GM18507 (cell line): ENCODE measurements around the gene SMOC1.

ENCODE experiments used
- DNase-seq: peaks from one replicate; pipeline ENCODE4 v3.0.0; 2011; ENCODE audit warnings: low read depth; ENCODE audit not compliant: insufficient read length; ENCODE audit errors: extremely low spot score
- FAIRE-seq: peaks from 2 replicates; lab custom pipeline; 2011; peaks lifted over from hg19 to GRCh38; lab: Jason Lieb, UNC

Gene SMOC1

DNA sequence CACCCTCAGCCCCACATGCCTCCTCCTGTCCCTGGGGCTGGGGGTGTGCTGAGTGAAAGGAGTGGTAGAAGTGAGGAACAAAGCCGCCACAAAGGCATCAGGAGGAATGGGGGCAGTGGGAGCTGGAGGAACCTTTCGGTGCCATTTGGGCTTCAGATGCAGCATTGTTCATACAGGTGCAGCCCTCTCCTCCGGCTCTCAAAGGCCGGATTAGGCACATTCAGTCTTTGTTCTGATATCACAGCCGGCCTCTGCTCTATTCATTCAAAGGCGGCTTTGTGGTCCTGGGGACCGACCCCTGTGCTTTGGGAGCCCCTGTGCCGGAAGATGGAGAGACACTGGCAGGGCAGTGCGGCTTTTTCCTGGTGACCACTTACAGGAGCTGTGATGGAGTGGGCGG, 53.2 kb downstream of the SMOC1 start:
- FAIRE-seq (no peak), DNase-seq (no peak)

DNA sequence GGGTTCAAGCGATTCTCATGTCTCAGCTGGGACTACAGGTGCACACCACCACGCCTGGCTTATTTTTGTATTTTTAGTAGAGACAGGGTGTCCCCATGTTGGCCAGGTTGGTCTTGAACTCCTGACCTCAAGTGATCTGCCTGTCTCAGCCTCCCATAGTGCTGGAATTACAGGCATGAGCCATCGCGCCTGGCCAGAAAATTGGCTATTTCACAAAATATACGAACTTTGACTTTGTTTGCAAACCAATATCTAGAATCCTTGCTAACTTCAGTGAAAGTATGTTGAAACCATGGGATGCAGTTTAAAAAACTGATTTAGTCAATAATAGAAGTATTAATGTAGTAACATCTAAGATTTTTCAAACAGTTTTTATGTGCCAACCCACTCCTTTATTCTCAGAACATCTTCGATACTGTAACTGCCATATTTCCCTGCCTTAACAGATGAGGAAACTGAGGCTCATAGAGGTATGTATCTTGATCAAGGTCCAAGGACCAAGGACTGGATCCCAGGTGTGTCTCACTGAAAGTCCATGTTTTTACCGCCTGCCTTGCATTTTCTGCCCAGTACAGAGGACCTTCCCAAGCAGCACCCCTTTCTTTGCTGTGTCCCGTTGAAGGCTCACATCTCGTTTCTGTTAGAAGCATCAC, 54.5 kb downstream of the SMOC1 start:
- DNase-seq: no peak
- no peak for FAIRE-seq

DNA sequence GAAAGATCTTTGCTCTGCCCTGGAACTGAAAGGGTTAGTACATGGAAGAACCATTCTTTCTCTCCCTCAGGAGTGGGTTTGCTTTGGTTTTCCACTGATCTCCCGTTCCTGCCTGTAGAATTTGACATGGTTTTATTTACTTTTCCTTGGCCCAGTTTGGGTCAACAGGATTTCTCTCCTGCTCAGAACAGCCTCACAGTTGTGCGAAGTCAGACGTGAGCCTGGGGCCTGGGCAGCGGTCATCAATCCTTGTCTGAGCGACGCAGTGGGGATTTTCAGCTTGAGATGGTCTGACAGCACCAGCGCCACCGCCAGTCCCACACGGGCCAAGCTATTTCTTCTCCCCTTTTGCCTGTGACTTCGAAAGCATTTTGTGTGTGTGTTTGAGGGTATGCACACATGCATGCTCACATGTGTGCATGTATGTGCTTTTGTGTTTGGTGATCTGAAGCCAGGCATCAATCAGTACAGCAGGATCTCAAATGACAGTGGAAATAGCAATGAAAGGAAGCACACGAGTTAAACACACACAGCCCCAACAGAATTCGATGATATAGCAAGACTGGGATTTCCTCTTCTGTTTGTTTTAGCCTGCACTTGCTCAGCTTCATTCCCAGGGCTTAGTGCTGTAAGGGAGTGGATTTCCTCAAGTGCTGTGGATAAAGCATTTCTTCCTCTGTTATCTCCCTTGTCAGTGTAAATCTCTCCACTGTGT, 58.3 kb downstream of the SMOC1 start:
- FAIRE-seq (no peak), DNase-seq (no peak)

DNA sequence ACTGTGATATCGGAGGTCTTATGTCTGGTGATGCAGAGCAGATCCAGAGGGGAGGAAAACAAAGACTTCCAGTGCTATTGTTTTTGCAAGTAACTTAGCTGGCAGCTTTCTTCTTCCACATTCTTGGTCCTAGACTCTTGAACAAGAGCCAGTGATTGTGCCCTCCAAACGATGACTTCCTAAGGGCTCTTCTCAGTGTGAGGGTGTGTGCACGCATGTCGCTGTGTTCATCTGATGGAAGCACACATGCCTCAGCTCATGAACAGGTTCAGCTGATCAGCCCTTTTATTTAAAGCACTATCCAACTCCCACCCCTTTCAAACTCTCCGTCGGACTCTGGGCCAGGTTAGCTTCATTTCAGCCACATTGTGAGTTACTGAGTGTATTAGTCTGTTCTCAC, 59.5 kb downstream of the SMOC1 start:
- FAIRE-seq: no peak
- no peak for DNase-seq

DNA sequence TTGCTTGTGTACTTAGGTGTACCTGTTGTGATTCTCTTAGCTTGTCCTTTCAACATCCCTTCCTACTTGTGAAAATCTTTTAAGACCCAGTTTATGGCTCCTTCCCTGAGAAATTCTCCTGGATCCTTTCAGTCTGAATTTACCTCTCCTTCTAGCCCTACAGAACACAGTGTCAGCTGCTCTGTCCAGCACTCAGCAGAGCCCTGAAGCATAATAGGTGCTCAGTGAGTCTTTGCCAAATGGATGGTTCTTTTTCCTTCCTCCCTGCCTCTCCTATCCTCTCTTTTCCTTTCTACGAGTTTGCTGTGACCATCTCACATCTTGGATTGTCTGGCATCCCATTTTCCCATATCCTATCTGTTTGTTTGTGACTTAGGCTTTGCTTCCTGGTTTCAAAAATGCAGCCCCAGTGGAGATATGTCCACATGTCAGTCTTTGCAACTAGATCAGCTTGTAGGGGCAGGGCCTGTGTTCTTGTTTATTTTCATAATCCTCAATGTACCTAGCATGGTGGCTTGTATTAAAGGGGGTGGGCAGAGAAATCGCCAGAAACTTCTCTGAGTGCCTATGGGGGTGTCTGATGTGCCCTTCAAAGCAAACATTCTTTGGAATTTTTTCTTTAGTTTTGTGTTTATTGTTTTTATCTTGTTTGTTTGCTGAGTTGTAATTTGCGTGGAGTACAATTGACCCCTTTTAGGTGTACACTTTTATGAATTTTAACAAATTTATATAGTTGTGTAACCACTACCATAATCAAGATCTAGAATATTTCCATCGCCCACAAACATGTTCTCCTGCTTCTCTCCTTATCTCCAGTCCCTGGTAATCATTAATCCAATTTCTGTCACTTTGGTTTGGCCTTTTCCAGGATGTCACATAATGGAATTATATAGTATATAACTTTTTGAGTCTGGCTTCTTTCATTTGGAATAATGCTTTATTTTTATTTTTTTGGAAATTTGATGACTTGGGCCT, 62.8 kb downstream of the SMOC1 start:
- FAIRE-seq: no peak
- no peak for DNase-seq

DNA sequence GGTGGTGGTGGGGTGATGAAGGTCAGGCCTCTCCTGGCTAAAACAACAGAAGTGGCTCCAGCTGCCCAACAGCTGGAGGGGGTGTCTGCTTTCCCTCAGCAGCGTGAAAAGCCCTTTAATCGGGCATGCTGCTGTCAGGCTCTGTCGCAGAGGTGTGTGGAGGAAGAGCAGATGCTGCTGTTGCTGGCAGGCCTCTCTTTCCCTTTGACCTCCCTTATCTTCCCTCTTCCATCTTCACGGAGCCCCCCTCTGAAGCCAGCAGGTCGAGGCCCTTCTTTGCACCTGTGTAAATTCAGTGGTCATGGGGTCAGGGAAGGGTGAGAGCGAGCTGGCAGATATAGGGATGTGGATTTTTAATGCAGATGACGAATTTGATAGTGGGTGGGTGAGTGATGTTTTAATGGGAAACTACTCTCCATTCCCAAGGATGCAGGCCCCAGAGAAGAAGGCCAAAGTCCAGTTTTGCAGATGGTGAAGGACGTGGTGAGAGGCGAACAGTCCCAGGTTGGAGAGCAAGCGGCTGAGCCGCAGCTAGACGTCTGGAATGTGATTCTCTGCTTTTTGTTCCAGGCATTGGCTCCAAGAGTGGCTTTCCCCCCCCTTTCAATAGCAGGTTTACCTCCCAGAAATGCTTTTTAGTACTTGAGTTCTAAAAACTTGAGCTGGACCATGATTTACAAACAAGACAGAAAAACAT, 64.0 kb downstream of the SMOC1 start:
- FAIRE-seq: no peak
- no peak for DNase-seq

DNA sequence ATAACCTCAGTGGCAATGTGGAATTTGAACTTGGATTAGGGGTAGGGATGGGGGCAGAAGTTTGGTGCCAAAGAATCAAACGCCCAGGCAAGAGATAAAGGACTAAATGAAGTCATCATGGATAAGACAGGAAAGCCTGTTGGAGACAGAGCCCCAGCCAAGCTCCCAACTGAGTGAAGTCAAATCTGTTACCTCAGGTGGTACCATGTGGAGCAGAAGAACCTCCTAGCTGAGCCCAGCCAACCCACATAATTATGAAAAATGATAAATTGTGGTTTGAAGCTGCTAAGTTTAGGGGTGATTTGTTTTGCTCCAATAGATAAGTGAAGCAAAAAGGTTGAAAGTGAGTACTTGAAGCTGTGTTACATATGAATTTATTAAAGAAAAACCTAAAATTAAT, 66.1 kb downstream of the SMOC1 start:
- FAIRE-seq (no peak), DNase-seq (no peak)

DNA sequence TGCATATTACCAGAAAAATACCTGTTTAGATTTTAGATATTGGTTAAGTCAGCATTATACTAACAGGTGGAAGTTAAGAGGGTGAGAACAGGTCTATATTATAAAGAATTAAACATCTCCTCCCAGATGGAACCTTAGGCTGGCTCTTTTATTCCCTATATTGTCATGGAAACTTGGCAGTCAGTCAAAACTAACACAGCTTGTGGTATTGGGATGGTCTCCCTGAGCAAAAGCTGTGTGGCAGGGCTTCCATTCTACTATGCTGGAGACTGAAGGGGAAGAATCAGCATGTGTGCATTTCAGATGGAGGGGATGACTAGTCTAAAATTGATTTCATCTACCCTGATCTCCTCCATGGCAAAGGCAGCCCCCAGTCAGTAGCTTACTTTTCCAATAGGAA, 66.7 kb downstream of the SMOC1 start:
- no peak for FAIRE-seq
- DNase-seq: no peak

DNA sequence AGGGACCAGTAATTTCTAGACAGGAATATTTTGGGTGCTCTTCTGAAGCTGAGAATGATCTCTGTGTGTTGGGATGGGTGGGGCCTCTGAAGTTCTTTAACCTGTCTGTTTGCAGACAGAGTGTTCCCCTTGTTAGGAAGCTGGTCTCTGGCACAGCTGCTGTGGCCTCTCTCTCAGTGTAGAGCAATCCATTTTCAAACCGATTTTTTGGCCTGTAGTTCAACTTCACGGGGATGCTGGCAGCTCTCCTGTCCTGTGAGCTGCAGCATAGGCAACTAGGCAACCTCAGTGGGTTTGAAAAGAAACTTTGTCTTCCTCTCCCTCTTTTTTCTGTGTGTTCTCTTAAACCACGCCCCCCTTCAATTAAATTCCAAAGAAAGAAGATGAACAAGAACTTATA, 69.1 kb downstream of the SMOC1 start:
- DNase-seq (no peak), FAIRE-seq (no peak)

DNA sequence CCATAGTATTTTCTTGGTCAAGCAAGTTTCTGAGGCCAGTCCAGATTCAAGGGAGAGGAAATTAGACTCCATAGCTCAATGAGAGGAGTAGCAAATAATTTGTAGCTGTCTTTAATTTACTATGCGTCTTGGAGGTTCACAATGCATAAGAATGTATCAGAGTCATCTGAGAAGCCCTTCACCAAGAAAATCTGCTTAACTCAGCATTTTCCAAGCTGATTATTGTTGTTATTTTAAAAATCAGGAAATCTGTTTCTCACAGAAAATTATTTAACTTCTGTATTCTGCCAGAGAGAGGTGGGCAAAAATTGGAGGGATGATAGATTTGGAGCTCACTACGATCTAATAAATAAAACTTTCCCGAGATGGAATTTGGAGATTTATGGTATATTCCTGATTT, 72.0 kb downstream of the SMOC1 start:
- DNase-seq (no peak), FAIRE-seq (no peak)

DNA sequence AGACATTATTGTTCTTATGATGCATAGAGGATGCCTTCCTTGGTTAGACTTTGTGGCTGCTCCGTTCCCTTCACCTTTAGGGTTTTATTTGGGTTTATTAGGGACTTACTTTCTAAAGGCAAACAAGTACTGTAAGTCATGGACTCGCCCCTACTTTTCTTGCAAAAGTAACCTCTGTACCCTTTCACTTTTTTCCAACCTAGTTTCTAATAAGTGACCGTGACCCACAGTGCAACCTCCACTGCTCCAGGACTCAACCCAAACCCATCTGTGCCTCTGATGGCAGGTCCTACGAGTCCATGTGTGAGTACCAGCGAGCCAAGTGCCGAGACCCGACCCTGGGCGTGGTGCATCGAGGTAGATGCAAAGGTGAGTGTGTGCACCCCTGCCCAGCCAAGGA, 72.7 kb downstream of the SMOC1 start:
- no peak for DNase-seq
- no peak for FAIRE-seq

DNA sequence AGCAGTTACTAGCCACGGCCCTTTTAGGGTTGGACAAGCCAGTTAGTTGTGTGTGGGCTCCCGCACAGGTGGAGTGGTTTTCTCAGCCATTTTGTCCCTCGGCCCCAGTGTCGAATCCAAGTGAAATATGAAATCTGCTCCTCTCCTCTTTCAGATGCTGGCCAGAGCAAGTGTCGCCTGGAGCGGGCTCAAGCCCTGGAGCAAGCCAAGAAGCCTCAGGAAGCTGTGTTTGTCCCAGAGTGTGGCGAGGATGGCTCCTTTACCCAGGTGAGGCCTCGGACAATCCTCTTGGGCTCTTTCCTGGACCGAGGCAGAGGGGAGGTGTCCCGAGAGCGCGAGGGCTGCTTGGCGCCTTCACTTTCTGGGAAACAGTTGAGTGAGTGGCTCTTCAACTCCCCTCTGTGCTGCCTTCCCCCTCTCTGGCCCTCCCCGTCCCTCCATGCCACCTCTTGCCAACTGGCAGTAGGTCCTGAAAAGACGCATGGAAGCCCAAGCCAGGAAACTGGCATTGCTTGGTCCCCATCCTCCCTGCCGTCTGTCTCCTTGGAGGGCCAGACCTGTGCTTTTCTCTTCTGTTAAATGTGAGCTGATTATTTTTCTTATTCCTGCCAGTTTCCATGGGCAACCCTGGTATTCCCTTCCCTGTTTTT, 74.2 kb downstream of the SMOC1 start:
- no peak for DNase-seq
- no peak for FAIRE-seq

DNA sequence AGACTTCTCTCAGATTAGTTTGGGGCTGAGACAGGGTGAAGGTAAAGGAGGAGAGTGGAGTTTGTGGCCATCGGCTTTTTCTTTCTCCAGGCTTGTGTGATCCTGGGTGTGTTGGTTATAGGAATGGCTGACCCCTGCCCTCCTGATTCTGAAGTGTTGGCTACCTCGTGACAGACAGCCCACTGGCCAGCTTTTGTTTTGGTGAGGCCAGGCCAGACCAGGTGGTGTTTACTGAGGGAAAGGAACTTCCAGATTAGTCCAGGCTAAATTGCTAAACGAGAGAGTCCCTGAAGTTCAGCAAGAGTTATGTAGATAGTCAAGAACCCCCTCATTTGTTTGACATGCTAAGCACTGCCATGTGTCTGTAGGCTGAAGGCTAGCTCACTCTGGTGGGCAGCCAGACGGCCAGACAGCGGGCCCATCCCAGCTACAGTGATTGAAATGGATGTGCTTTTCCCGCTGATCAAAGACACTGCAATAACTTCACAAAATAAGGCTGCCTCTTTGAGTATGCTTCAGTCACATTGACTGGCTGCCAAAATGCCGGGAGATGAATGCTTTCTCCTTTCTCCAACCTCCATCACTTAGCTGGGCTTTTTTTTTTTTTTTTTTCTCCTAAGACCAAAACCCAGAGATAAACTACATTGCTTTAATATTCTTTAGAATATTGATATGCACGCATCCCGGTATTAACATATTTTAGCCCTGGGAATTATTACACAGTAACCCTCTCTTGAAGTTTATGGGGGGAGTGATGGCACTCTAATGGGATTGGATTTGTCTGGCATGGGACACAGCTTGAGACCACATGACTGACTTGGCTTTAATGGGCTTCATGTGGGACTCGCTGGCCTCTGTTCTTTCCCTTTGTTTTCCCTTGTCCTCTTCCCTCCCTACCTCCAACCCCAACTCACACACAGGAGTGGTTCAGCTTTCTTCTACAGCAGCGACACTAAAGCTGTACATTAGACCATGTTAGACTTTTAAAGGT, 76.9 kb downstream of the SMOC1 start:
- FAIRE-seq (no peak), DNase-seq (no peak)

DNA sequence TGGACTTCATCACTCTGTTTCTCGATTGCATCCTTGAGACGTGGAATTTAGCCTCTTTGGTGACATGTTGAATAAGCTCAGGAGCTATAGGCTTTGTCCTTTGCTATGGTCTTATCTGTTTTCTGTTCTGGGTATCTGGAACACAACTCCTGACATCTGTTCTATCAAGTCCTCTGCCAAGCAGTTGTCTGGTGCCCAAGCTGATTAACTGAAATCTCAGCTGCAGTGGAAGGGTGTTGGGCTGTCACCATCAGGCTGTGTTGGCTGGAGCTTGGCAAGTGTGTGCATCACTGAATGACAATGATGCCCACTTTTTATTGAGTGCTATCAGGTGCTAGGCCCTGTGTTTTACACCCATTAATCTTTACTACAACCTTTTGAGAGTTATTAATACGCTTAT, 77.8 kb downstream of the SMOC1 start:
- DNase-seq: no peak

DNA sequence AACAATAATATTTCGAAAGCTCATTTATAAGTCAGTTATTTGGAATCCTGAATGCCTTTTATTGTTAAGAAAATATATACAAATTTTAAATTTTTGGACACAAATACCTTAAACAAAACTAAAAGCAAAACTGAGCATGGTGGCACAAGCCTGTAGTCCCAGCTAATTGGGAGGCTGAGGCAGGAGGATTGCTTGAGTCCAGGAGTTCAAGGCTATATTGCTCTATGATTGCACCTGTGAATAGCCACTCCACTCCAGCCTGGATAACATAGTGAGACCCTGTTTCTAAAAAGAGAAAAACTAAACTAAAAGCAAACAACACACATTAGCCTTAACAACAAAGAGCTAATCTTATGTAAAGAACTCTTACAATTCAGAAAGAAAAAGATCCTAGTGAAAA, 78.8 kb downstream of the SMOC1 start:
- no peak for DNase-seq
- no peak for FAIRE-seq

More for the DNA sequence above, 77.8 kb downstream of the SMOC1 start:
- no peak for FAIRE-seq

DNA sequence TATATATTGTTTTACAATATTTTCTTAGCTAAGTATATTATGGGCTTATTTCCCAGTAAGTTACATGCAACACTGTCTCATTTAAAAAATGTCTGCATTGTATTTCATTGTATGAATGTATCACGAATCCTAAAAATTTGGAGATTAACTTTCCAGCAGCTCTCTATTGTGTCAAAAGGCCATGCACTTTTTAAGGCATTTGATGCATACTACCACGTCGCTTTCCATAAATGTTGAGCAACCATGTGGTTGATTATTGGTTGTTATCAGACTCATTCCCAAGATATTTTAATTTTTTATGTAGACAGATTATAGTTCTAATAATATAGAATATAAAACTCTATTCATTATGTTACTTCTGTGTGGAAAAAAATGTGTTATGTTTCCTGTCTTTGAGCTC, 79.9 kb downstream of the SMOC1 start:
- no peak for DNase-seq
- no peak for FAIRE-seq

DNA sequence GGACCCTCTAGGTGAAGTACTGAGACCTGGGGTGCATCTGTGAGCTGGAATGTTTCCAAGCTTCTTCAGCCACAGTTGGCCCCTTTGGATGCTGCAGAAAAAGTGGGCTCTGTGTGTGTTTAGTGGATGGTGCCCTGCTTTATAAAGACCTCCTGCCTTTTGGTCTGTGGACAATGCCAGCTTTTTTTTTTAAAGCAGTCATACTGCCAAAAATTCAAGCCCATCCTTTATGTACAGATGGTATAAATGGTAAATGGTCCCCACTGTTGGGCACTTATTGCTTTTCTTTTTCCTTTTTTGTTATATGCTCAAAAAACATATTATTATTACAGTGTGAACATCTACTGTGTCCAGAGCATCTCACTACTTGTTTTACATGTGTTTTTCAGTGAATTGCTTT, 81.1 kb downstream of the SMOC1 start:
- FAIRE-seq (no peak), DNase-seq (no peak)

DNA sequence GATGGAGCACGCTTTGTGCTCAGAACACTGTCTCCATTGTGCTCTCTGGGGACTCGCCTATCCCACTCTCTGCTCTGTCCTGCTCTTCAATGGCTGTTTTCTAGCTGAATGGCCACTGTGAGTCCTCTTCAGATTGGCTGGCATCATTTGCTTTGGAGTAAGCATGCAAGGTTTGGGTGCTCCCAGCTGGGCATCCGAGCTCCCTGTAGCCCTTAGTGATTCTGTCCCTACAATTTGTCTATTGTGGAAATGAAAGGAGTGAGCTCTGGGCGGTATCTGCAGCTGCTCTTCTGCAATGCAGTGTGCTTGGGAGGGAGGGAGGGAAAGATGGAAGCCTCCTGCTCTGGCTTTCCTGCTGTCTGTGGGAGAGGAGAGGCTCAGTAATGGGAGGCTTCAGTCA, 84.8 kb downstream of the SMOC1 start:
- no peak for FAIRE-seq
- no peak for DNase-seq
